Tibial nerve (tissue), 4 donors: ENCODE measurements around the gene GTSE1.

Source experiments
- CTCF ChIP-seq, 5 experiments: fragments of 200-600 bp in 3 of 5; fragments of 450-650 bp in 2 of 5; sonication (generic) in 3 of 5; IDR thresholded peaks; one replicate each; pipeline ENCODE4 v1.5.1; 2016 to 2019; ENCODE audit warnings: antibody characterized with exemption in 5 of 5, mild to moderate bottlenecking in 3 of 5, moderate library complexity in 2 of 5
- EP300 ChIP-seq, 2 donors: sonication (generic); formaldehyde crosslinking; IDR thresholded peaks; one replicate each; pipeline ENCODE4 v1.6.1; 2017; ENCODE audit warnings: antibody characterized with exemption in 2 of 2, mild to moderate bottlenecking in 1 of 2
- POLR2A ChIP-seq, 2 donors: fragments of 450-650 bp; IDR thresholded peaks; one replicate each; pipeline ENCODE4 v1.6.1; 2017; ENCODE audit warnings: antibody characterized with exemption in 2 of 2, mild to moderate bottlenecking in 2 of 2, moderate library complexity in 2 of 2

DNA sequence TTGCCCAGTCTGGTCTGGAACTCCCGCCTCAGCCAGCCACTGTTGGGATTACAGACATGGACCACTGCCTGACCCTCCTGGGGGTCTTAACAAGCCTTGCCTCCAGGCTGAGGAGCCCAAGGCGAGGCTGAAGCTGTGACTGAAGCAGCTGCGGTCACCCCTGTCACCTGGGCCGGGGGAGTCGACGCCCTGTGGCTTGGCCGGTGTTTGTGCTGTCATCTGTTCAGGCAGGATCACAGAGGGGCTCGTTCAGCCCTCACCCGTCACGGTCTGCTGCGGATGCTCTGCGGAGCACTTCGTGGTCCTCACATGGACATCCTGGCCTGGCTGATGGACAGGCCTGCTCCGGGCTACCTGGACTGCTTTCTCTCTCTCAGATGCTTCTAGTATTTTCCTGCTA is 62.7 kb downstream of the GTSE1 start:
- TF ChIP-seq POLR2A (IDR thresholded peaks at IDR 0.05), result no peak
- TF ChIP-seq EP300 (IDR thresholded peaks at IDR 0.05), result no peak
- no peak for TF ChIP-seq CTCF (IDR thresholded peaks at IDR 0.05)
